GM18505 (cell line): ENCODE measurements around the gene IGFBP1.
A peak's percentile ranks its signal among the peaks of the same experiment; 100 is the strongest.

ENCODE experiments used
- ATAC-seq: cut with Tn5 transposase; IDR thresholded peaks from one replicate; pipeline ENCODE4 v1.9.1; 2021; ENCODE audit not compliant: unreplicated experiment
- POLR2A ChIP-seq: IDR thresholded peaks from 4 replicates; pipeline ENCODE4 v1.6.1; 2011; ENCODE audit warnings: borderline replicate concordance; ENCODE audit not compliant: insufficient read depth, insufficient read length; ENCODE audit errors: extremely low read depth

Gene IGFBP1

GRCh38 chr7:45897042-45897690 is 8.9 kb downstream of the IGFBP1 start:
- no peak for ATAC-seq
- no peak for TF ChIP-seq POLR2A

DNA sequence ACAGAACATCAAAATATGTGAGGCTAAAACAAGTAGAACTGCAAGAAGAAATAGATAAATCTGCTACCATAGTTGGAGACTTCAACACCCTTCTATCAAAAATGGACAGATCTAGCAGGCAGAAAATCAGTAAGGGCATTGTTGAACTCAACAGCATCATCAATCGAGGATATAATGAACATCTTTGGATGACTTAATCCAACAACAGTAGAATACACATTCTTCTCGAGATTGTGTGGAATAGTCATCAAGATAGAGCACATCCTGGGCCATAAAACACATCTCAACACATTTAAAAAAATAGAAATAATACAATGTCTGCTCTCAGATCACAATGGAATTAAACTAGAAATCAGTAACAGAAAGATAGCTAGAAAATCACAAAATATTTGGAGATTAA is 9.9 kb downstream of the IGFBP1 start:
- TF ChIP-seq POLR2A, result no peak
- ATAC-seq, result no peak

DNA sequence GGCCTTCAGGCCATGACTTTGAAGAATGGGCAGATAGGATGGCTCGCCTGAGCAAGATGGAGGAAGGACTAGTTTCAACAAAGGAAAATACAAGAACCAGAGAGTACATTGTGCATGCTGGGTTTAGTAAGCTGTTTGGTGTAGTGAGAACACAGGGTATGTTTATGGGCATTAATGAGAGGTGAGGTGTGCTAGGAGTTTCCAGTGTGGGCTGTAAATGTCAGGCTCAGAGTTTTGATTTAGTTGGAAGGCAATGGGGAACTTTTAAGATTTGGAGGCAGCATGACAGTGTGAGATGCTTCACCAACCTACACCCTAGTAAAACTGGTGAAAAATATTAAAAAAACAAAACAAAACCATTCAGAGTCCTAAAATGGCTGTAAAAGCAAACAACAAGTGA is 13.3 kb downstream of the IGFBP1 start:
- TF ChIP-seq POLR2A, result no peak
- ATAC-seq, result no peak

GRCh38 chr7:45902820-45903219 is 14.5 kb downstream of the IGFBP1 start:
- ATAC-seq, result no peak
- TF ChIP-seq POLR2A, result no peak

- no peak for TF ChIP-seq POLR2A
- ATAC-seq, result no peak
These were observed 21.3 kb downstream of the IGFBP1 start for GRCh38 chr7:45909561-45909960.

DNA sequence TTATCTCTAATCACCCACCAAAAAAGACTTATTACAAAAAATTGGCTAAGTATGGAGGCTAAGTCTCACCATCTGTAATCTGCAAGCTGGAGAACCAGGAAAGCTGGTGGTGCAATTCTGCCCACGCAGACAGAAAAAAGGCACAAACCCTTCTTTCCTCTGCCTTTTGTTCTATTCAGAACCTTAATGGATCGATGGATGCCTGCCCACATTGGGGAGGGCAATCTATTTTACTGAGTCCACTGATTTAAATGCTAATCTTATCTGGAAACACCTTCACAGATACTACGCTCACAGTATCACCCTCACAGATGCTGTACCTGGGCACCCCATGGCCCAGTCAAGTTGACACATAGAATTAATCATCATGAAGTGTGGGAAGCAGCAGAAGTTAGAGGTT is 22.6 kb downstream of the IGFBP1 start:
- no peak for ATAC-seq
- TF ChIP-seq POLR2A, result no peak

GRCh38 chr7:45911311-45911710 is 23.0 kb downstream of the IGFBP1 start:
- TF ChIP-seq POLR2A, result no peak
- no peak for ATAC-seq

GRCh38 chr7:45912972-45913371 is 24.7 kb downstream of the IGFBP1 start:
- ATAC-seq, result no peak
- no peak for TF ChIP-seq POLR2A

DNA sequence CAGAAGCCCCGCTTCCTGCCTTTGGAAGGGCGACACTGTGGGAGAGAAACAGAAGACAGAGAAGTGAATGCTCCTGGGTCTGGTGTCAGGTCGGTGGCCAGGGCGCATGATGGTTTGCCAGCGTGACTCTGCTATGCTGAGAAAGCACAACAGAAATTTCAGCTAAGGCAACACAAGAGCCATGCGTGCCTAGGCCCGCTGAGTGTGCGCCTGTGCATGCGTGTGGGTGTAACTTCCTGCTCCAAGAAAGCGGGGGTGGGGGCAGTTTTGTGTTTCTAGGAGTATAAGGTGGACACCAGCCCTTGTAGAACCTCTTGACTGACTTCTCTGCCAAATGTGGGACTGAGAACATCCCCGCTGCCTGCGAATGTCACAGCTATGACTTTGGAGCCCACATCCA is 26.6 kb downstream of the IGFBP1 start:
- no peak for ATAC-seq
- TF ChIP-seq POLR2A, result no peak

- TF ChIP-seq POLR2A, result no peak
- ATAC-seq, result no peak
These were observed 27.3 kb downstream of the IGFBP1 start for GRCh38 chr7:45915606-45916005.

DNA sequence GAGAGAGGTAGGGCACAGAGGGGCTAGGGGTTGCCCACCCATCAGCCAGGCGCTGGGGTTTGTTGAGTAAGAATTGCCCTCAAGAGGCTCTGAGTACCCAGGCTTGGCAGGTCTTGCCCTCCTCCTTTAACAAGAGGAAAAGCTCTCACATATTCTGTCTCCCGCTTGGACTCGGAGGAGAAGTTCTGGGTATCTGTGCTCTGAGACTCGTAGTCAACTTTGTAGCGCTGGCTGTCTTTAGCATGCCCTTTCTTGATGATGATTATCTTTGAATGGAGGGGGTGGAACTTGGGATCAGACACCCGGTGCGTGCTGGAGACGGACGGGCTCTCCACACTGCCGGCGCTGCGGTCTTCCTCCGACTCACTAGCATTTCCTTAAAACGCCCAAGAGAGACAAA is 28.8 kb downstream of the IGFBP1 start:
- TF ChIP-seq POLR2A, result no peak
- no peak for ATAC-seq

DNA sequence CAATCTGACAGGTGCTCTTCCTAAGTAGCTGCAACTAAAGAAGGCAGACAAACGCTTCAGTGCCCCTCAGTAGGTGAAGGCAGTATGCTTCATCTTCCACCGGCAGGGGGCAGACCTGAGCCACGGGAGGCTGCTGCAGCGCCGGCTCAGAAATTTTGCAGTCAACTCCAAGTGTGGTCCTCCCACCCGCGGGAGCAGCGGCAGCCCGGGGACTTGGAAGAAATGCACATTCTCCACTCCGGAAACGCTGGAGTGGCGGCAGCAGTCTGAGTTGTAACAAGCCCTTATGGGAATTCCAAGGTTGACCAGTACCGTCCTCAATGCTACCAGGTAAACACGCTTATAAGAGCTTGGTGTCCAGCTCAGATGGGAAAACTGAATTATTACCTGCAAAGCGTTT is 29.4 kb downstream of the IGFBP1 start:
- TF ChIP-seq POLR2A, result no peak
- peak; percentile 71 for ATAC-seq

DNA sequence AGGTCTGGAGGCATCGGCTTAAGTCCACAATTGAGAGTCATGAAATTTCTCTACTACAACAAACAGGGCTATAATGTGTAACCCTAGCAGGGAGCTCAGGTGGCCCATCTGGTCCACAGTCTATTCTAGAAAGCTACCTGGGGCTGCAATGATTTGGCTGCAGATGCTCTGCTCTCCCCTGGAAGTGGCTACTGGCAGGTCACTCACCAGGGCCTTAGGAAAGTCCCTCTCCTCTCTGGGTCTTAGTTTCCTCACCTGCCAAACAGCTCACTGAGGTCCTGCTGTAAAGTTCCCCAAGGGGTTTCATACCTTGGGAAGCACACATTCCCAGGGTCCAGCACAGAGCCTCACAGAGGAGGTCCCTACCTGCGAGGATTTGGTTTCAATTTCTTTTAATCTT is 30.3 kb downstream of the IGFBP1 start:
- no peak for ATAC-seq
- no peak for TF ChIP-seq POLR2A

DNA sequence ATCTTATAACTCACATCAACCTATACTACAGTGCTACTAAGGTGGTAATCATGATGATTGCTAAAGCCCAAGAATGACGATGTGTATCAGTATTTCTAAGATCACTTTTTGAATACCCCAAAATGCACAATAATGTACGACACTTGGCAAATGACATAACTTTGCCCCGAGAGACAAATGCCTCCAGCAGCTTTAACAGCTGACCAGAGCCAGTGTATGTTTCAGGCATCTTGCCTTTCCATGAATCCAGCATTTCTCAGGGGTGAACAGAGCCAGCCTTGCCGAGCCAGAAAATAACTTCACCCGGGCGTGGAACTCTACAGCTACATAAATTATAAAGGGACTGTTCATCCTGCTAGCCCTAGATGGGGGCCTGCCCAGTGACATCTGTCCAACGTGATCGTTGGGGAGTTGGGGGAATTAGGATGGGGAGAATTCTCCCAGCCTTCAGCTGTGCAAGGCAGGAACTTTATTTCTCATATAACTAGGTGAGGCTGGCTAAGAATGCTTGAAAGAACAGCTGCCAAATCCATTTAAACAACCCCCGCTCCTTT is 31.0 kb downstream of the IGFBP1 start:
- no peak for ATAC-seq
- no peak for TF ChIP-seq POLR2A
